HG02571 (cell line): ENCODE results near the gene KCNIP1.
"Not testable (repeated sequence)": the region's sequence is repeated elsewhere in the genome, so short reads cannot be mapped to it uniquely, and the experiment has no call there.

Experiments
- ATAC-seq: cut with Tn5 transposase; IDR thresholded peaks from one replicate; pipeline ENCODE4 v1.9.1; 2021; ENCODE audit warnings: mild to moderate bottlenecking, moderate library complexity; ENCODE audit not compliant: unreplicated experiment

KCNIP1 gene

DNA sequence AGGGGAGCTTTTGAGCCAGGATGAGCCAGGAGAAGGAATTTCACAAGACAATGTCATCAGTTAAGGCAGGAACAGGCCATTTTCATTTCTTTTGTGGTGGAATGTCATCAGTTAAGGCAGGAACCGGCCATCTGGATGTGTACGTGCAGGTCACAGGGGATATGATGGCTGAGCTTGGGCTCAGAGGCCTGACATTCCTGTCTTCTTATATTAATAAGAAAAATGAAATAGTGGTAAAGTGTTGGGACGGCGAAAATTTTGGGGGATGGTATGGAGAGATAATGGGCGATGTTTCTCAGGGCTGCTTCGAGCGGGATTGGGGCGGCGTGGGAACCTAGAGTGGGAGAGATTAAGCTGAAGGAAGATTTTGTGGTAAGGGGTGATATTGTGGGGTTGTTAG lies 258.5 kb downstream of the KCNIP1 start:
- ATAC-seq, result not testable (repeated sequence)

GRCh38 chr5:170765868-170766267 lies 262.0 kb downstream of the KCNIP1 start:
- not testable (repeated sequence) for ATAC-seq

GRCh38 chr5:170769246-170769645 lies 265.4 kb downstream of the KCNIP1 start:
- ATAC-seq, result no peak

GRCh38 chr5:170769898-170770416 lies 266.1 kb downstream of the KCNIP1 start:
- ATAC-seq, result no peak

DNA sequence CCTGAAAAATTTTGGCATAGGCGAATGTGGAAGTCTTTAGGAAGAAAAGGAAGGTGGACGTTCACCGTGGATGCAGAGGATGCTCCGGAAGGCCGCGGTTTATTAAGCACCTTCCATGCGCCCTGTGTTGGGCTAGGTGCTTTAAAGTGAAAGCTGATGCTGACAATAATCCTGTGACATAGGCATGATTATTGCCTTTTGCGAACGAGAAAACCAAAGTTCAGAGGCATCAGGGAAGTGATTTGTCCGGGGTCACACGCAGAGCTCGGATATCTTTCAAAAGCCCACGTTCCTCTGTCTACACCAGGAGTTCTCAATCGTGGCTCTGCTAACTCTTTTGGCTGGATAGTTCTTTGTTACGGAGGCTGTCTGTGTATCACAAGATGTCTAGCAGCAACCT lies 267.7 kb downstream of the KCNIP1 start:
- no peak for ATAC-seq

DNA sequence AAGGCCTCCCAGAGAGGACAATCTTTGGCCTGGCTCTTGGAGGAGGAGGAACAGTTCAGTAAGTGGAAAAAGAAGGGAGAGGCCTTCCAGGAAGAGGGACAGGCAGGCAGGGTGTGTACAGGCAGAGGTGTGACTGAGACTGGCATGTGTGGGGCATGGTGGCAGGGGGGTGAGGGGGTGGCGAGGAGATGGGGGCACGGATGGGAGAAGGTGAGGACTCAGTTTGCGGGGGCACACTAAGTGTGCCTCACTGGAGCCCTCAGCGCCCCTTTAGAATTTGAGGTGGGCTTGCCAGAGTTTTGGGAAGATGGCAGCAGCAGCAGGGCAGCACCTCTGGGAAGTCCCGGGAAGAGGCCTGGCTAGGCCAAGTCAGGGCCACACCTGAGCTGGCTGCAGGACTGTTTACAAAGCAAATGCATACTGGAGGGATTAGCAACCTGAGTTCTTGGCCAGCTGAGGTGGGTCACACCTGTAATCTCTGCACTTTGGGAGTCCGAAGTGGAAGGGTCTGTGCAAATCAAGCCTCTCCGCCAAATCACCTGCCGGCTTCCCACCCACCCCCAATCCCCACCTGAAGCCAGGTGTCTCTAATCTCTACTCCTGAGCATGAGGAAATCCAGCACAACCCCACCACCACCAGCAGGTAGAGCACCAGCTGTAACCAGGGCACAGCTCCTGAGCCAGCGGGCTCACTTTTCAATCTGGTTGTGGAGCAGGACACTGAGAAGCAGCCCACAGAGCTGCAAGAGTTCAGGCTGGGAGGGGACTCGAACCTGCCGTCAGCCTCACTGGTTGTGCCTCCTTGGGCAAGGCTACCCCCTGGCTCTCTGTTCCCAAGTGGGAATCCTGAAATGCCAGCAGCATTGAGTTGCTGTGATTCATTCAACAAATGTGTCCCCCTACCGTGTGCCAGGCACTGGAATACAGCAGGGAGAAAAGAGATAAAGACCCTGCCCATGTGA lies 269.5 kb downstream of the KCNIP1 start:
- no peak for ATAC-seq

- ATAC-seq, result no peak
Observed at GRCh38 chr5:170774831-170775230, 271.0 kb downstream of the KCNIP1 start.

DNA sequence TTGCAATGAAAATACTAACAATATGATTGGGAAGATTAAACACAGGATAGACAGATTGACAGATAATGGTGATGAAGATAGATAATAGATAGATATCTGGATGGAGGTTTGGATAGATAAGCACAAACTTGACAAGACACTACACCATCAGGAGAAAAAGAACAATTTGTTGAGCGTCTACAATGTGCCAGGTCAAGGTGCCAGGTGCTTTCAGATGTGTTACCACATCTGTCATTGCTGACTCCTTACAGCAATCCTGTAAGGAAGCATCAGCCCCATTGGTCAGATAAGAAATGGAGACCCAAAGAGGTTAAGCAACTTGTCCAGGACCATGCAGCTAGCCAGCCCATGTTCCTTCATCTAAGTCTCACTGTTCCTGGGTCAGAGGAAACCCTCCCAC lies 278.1 kb downstream of the KCNIP1 start:
- ATAC-seq, result no peak

DNA sequence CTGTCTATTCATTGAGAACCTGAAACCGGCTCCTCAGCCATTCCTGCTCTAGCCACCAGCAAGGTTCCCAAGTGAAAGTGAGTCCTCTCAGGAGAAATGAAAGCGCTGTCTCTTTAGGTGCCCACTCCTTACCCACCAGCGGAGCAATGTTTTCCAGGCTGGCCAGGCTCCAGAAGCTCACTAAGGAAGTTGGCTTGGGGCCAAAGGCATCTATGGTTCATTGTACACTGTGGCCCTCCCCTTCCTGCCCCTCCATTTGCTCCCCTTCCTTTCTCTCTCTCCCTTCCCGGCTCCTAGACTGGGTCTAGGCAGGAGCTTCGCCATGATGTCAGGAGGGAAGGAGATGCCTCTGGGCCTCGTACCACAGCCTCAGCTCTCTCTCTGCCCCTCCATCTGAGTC lies 278.6 kb downstream of the KCNIP1 start:
- no peak for ATAC-seq

DNA sequence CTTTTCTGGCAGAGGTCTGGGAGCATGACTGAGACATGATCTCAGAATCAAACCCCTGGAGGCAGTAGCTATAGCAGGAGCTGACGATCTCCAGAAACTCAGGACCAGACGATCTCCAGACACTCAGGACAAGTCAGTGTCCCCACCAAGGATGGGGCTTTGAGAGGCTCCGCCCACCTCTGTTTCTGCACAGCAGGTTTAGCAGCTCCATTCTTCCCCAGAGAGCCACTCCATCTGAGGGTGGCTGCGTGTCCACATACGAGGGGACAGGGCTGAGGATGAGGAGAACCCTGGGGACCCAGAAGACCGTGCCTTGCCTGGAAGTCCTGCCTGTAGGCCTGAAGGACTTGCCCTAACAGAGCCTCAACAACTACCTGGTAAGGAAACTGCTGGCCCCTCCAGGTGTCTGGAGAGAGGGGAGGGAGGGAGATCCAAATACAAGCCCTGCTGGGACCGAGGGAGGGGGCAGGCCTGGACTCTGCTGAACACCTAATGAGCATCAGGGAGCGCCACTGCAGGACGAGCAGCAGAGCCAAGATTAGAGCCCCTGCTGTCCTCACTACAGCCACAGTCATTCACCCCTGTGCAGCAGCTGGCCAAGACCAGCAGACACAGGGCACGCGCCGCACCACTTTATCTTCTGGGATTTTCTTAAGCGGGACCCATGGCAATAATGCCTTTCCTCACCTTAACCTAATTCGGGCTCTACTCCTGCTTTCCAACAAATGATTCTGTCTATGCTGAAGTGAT lies 279.9 kb downstream of the KCNIP1 start, which contains the start of gene GABRP:
Gene GABRP, plus strand, starts transcription at position 228 of the 750 bp plus-strand sequence. CDS start 4,891 bp downstream, outside the sequence.
- no peak for ATAC-seq

- ATAC-seq, result no peak
Observed at GRCh38 chr5:170785416-170785815, 281.6 kb downstream of the KCNIP1 start.
